HCT116 (cell line): ENCODE results near the gene SRP9.

ENCODE experiments used
- JUND ChIP-seq: IDR thresholded peaks from 2 replicates; pipeline ENCODE4 v1.6.1; 2012
- POLR2A ChIP-seq: IDR thresholded peaks from 2 replicates; pipeline ENCODE4 v1.7.0; 2011; ENCODE audit warnings: borderline replicate concordance; ENCODE audit not compliant: insufficient read depth, insufficient read length; ENCODE audit errors: extremely low read depth
- RAD21 ChIP-seq: IDR thresholded peaks from 2 replicates; pipeline ENCODE4 v1.6.1; 2012; ENCODE audit warnings: low read depth, mild to moderate bottlenecking
- ZFX ChIP-seq: fragments of 450-650 bp; IDR thresholded peaks from 2 replicates; pipeline ENCODE4 v1.6.1; 2017
- TF ChIP-seq, protein P1 (sequence below): IDR thresholded peaks from 2 replicates; pipeline ENCODE4 v1.6.1; 2012
- TF ChIP-seq, protein P2 (sequence below): IDR thresholded peaks from 2 replicates; pipeline ENCODE4 v1.6.1; 2011; ENCODE audit warnings: mild to moderate bottlenecking, low read length, moderate library complexity; ENCODE audit not compliant: insufficient replicate concordance; ENCODE audit errors: extremely low read depth
- TF ChIP-seq, protein P3 (sequence below), 3 experiments: fragments of 200-600 bp in 1 of 3; sonication (generic) in 1 of 3; IDR thresholded peaks in 2 of 3; conservative IDR thresholded peaks in 1 of 3; 2 replicates each; pipeline ENCODE4 v1.5.1; 2012 to 2017; ENCODE audit warnings: low read depth in 2 of 3, low read length in 2 of 3, antibody characterized with exemption in 1 of 3, borderline replicate concordance in 1 of 3, control low read depth in 1 of 3, mild to moderate bottlenecking in 1 of 3, mixed read lengths in 1 of 3, mixed run types in 1 of 3, moderate library complexity in 1 of 3; ENCODE audit not compliant: insufficient read depth in 1 of 3
- TF ChIP-seq, protein P4 (sequence below): IDR thresholded peaks from 2 replicates; pipeline ENCODE4 v1.6.1; 2012

DNA sequence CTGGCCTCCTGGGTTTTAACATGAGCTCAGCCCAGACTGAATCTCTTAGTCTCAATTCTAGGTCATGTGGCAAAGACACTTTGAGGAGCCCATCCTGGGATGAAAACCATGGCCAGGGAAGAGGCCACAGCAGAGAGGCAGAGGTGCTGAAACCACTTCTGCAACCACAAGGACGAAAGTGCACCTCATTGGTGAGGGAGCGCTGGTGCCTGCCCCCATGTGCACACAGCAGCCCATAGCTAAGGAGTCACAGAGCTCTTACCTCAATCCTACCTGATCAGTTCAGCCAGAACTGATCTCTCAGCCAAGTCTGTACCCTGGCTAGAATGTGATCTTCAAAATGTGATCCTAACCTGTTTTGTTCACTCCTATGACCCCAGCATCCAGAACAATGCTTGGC lies 32.9 kb upstream of the SRP9 start:
- TF ChIP-seq, protein P1, sequence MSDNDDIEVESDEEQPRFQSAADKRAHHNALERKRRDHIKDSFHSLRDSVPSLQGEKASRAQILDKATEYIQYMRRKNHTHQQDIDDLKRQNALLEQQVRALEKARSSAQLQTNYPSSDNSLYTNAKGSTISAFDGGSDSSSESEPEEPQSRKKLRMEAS: no peak
- TF ChIP-seq POLR2A (no peak), ZFX (no peak), JUND (no peak), RAD21 (no peak)
- TF ChIP-seq, protein P2, sequence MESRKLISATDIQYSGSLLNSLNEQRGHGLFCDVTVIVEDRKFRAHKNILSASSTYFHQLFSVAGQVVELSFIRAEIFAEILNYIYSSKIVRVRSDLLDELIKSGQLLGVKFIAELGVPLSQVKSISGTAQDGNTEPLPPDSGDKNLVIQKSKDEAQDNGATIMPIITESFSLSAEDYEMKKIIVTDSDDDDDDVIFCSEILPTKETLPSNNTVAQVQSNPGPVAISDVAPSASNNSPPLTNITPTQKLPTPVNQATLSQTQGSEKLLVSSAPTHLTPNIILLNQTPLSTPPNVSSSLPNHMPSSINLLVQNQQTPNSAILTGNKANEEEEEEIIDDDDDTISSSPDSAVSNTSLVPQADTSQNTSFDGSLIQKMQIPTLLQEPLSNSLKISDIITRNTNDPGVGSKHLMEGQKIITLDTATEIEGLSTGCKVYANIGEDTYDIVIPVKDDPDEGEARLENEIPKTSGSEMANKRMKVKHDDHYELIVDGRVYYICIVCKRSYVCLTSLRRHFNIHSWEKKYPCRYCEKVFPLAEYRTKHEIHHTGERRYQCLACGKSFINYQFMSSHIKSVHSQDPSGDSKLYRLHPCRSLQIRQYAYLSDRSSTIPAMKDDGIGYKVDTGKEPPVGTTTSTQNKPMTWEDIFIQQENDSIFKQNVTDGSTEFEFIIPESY: no peak
- TF ChIP-seq, protein P3, sequence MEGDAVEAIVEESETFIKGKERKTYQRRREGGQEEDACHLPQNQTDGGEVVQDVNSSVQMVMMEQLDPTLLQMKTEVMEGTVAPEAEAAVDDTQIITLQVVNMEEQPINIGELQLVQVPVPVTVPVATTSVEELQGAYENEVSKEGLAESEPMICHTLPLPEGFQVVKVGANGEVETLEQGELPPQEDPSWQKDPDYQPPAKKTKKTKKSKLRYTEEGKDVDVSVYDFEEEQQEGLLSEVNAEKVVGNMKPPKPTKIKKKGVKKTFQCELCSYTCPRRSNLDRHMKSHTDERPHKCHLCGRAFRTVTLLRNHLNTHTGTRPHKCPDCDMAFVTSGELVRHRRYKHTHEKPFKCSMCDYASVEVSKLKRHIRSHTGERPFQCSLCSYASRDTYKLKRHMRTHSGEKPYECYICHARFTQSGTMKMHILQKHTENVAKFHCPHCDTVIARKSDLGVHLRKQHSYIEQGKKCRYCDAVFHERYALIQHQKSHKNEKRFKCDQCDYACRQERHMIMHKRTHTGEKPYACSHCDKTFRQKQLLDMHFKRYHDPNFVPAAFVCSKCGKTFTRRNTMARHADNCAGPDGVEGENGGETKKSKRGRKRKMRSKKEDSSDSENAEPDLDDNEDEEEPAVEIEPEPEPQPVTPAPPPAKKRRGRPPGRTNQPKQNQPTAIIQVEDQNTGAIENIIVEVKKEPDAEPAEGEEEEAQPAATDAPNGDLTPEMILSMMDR (IDR thresholded peaks at IDR 0.05 in 2 of 3, conservative IDR thresholded peaks at IDR 0.05 in 1 of 3; ENCODE audit: borderline replicate concordance in 1 of 3, insufficient read depth in 1 of 3, low read depth in 2 of 3, low read length in 2 of 3): no peak
- TF ChIP-seq, protein P4, sequence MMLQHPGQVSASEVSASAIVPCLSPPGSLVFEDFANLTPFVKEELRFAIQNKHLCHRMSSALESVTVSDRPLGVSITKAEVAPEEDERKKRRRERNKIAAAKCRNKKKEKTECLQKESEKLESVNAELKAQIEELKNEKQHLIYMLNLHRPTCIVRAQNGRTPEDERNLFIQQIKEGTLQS: no peak
